HG03135 (cell line): ENCODE data around the gene ADAP1.
"Not testable (repeated sequence)": the region's sequence is repeated elsewhere in the genome, so short reads cannot be mapped to it uniquely, and the experiment has no call there.

Experiments
- ATAC-seq: cut with Tn5 transposase; IDR thresholded peaks from one replicate; pipeline ENCODE4 v1.9.1; 2021; ENCODE audit warnings: mild to moderate bottlenecking, moderate library complexity; ENCODE audit not compliant: unreplicated experiment

ADAP1 gene

DNA sequence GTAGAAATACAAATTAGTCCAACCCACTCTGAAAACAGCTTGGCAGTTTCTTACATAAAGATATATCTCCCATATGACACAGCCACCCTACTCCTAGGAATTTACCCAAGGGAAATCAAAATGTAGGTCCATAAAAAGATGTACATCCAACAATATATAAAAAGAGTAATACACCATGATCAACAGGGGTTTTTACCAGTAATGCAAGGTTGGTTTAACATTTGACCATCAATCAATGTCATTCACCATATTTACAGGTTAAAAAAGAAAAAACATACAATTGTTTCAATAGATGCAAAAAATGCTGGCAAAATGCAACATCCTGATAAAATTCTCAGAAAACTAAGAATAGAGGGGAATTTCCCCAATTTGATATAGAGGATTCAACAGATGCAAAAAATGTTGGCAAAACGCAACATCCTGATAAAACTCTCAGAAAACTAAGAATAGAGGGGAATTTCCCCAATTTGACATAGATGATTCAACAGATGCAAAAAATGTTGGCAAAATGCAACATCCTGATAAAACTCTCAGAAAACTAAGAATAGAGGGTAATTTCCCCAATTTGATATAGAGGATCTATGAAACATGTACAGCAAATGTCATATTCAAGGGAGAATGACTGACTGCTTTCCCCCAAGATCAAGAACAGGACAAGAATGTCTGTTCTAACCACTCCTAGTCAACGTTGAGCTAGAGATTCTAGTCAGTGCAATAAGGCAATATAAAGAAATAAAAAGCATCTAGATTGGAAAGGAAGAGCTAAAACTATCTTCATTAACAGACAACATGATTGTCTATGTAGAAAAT, 13.7 kb downstream of the ADAP1 start:
- ATAC-seq: no peak

GRCh38 chr7:939843-940242, 14.6 kb downstream of the ADAP1 start:
- no peak for ATAC-seq

DNA sequence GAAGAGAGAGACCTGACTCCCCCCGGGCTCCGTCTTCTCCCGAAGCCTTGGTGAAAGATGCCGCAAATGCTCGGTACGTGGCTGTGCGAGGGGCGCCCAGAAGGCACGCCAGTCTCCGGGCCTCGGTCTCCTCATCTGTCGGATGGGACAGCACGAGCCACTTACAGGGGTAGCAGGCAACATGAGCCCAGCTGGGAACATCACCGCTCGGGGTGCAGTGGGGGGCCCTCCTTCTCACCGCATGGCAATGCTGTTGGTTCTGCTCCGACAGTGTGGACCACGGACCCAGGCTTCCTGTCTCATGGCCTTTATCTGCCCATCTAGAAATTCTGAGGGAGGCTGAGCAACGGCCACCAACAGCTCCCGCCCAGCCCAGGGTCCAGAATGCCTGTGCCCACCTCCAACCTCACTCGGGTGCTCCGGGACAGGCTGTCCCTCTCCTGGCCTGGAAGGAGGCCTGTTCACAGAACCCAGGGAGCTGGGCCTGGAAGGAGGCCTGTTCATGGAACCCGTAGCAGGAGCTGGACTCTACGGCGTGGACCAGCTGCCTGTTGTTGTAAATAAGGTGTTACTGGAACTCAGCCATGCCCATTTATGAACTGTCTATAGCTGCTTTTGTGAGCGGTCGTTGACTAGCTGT, 15.8 kb downstream of the ADAP1 start:
- no peak for ATAC-seq

GRCh38 chr7:937856-938484, 16.5 kb downstream of the ADAP1 start:
- ATAC-seq: no peak

DNA sequence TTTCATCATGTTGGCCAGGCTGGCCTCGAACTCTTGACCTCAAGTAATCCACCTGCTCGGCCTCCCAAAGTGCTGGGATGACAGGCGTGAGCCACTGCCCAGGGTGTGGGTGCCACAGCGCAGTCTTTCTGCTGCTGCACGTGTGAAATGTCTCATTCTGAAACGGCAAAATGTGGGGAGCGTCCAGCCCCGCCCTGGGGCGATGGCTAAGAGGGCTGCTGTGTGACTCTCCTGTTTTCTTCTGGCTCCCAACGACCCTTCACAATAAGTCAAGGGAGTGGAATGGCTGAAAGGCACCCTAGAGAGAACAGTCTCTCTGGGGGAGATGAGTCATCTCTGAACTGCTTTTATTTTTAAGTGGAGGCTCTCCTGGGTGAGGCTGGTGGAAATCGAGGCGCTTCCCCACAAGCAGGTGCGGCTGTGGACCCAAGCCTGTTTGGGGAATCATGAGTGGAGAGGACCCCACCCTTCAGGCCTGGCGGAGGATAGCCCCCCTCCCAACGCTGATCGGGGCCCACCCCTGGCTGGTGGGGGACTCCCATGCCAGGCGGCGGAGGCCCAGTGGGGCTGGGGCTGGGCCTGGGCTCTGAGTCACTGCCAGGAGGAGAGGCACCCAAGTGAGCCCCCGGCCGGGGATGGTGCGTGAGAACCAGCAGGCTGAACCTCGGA, 18.0 kb downstream of the ADAP1 start:
- peak; percentile 68 for ATAC-seq

- no peak for ATAC-seq
These were observed 18.6 kb downstream of the ADAP1 start for GRCh38 chr7:935874-936385.

DNA sequence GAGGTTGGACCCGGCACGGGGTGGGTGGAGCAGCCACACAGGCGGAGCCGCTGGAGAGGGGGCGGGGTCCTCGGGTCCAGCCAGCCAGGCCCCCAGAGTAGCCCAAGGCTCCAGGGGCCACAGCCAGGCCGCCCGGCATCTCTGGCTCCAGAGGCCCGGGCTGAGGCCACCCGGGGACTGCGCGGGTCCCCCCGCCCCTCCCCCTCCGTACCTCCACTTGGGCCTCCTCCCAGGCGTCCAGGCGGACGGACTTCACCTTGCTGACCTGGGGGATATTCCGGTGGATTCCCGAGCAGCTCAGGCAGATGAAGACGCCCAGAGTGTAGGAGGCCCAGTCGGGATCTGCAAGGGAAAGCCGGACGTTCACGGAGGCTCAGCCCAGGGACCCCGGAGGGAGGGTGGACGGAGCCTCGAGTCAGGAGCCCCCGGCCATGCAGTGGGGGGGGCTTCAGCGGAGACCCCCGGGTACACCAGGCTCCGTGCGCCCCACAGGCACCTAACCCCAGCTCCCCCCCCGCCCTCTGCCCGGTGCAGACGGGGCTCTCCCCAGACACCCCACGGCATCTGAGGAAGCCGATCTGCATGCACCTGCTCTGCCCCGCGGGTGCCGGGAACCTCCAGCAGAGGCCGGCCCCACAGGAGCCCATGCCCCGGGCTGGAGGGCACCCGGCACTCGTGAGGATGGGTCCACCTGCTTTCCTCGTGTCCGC, 19.2 kb downstream of the ADAP1 start:
- no peak for ATAC-seq

DNA sequence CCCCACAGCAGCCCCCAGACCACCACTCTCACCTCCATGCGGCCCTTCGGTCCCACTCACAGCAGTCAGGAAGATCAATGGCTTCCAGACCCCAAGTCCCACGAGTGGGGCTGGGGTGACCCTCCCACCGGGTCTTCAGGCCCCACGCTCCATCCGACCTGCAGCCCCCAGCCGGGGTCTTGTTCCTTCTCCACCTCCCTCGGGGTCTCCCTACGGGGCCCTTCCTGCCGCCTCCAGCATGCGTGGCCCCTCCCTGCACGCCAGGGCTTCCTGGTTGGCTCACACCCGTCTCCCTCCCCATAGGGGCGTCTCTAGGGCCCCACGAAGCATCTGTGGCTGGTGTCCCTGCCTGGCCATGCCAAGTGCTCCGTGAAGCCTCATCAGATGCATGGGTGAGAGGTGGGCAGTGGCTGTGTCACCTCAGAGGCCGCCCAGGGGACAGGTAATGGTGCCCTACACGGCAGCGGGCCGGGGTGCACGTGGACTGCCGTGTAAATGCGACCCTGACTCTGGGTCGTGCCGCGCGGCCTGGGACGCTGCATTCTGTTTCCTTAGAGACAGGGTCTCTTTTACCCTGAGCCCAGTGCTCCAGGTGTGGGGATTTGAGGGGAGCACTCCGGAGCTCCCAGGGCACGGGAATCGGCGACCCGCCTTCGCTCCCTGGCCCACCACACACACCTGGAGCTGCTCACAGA, 19.9 kb downstream of the ADAP1 start:
- no peak for ATAC-seq

DNA sequence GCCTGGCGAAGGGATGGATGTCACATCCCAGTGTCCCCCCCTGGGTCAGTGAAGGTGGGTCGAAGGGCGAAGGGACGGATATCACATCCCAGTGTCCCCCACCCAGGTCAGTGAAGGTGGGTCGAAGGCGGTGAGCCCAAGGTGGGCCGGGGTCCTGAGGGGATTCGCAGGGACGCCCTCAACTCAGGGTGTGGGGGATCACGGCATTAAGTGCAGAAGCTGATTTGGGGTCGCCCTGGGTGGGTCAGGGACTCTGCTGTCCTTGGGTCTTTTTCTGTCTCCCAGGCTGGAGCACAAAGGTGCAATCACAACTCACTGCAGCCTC, 21.9 kb downstream of the ADAP1 start:
- no peak for ATAC-seq

DNA sequence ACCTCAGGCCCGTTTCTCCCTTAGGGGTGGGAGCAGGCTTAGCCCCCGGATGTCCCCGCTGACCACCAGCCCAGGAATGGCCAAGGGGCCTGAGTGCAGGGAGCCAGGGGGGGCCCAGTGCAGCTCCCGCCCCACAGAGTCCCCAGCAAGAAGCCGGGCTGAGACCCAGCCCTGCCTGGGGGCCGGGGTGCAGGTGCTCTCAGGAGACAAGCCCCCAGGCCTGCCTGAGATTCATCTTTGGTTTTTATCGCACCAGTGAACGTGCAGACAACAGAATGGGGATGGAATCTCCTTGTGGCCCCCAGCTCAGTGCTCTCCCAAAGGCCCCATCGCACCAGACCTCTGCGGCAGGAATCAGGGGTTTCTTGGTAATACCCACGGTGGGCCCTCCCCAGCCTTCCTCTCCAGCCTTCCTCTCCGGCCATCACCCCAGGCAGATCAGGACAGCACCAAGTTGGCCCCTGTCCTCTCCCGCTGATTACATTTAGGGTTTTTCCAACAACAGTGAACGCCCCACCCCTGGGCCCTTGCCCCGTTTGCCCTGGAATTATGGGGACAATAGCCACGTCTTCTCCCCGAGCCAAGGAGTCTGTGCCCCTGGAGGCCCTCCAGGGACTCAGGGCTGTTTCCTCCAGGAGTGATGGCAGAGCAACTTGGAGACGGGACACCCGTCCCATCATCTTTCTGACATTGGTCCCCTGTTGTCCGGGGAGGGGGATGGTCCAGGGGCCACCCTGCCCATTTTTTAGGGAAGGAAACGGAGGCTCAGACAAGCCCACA, 22.4 kb downstream of the ADAP1 start:
- no peak for ATAC-seq

DNA sequence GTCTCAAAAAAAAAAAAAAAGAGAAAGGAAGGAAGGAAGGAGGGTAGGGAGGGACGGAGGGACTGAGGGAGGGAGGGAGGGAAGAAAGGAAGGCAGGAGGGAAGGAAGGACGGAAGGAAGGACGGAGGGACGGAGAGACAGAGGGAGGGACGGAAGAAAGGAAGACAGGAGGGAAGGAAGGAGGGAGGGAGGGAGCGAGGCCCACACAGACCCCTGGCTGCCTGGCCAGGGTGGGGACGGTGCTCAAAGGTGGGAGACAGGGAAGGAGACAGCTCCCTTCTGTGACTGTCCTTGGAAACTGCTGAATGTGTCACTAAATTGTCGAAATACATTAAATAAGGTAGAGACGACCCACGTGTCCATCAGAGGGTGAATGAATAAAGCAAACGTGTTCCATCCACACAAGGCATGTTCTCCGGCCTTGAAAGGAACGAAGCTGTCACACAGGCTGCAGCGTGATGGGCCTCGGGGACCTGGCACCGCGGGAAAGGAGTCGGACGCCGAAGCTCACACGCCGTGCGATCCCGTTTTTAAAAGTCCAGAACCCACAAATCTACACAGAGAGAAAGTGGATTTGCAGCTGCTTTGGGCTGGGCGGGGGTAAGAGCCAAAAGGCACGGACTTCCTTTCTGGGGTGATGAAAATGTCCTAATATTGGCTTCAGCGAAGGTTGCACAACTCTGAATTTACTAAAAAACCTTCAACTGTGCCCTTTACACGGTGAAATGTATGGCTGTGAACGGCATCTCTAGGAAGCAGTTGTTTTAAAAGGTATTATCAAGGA, 23.3 kb downstream of the ADAP1 start:
- no peak for ATAC-seq

DNA sequence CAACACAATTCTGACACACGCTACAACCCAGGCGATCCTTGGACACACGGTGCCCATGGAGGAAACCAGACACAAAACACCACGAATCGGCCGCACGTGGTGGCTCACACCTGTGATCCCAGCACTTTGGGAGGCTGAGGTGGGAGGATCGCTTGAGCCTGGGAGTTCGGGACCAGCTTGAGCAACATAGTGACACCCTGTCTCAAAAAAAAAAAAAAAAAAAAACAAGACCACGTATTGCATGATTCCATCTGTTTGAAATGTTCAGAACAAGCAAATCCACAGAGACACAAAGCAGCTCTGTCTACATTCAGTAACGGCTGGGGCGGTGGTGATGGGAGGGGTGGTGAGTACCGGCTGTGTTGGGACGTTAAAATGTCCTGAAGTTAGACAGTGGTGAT, 25.2 kb downstream of the ADAP1 start:
- ATAC-seq: no peak

DNA sequence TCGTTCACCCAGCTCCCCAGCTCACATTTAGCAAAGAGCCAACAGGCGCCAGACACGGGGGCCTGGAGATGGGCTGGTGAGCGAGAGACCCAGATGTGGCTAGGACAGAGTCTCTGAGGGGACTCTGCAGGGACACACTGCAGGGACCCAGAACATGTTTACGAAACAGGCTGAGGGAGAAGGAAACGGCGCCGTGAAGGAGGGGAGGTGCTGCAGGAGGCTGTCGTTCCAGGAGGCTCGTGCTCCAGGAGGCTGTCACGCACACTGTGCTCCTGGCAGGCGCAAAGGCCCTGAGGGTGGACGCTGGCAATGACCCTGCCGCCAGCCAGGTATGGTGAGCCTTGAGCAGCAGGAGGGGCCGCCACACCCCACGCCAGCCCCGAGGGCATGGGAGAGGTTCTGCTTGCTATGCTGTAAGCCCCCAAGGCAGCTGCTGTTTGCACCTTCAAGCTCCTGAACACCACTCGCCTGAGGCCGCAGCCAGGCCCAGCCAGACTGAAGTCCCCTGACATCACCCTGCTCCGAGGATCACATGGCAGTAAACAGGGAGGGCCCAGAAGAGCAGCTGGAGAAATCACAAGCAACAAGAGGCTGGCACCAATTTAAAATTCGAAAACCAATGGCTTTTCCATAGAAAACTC, 27.3 kb downstream of the ADAP1 start:
- ATAC-seq: no peak

DNA sequence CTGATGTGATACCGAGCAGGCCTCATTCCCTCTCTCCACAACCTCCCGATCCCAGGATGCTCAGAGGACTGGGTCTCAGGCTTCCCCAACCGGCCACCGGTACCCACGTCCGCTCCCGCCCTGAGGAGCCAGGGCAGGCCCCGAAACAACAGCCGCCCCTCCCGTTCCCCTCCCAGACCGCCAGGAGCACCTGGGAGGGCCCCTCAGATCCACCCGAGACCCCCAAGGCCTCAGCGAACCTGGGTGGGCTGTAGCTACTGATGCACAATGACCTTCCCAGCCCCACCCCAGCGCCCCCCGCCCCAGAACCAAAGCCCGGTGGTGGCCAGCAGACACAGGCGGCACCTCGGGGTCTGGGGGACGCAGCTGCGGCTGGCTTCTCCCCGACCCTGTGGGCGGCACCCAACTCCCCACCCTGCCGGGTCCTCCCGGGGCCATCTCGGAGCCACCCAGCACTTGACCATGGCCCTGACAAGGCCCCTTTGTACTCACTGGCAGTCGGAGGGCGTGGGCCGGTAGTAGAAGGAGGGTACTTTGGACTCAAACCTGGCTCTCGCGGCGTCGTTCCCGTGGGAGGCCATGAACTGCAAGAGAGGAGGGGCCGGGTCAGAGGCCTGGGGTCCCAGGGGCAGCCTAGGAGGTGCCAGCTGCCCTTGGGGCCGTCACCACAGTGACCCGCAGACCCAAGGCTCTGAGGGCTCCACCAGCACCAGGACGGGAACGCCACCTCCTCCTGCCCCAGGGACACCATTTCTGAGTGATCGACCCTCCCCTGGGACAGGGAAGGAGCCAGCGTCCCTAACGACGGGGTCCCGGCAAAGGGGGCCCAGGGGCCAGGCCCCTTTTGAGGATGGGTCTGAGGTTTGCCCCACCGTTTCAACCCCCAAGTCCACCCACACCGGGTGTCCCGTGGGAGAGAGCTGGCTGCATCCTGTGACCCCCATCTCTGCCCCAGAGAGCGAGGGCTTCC, 28.1 kb downstream of the ADAP1 start:
- no peak for ATAC-seq

DNA sequence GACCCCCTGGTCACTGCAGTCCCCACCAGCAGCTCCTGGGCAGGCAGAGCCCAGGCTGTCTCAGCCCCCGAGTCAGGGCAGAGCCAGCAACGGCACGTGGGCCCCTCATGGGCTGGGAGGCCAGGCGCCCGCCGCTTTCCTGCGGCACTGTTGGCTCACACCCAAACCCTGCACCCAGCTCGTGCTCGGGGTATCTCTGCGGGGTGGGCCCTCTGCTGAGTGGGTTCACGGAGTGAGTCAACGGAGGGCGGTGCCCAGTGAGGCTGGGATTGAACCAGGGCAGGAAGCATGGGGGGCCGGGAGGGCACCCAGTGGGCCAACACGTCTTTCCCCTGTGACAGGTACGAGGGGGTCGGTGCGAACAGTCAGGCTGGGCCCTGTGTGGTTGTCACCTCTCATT, 28.9 kb downstream of the ADAP1 start:
- ATAC-seq: no peak

DNA sequence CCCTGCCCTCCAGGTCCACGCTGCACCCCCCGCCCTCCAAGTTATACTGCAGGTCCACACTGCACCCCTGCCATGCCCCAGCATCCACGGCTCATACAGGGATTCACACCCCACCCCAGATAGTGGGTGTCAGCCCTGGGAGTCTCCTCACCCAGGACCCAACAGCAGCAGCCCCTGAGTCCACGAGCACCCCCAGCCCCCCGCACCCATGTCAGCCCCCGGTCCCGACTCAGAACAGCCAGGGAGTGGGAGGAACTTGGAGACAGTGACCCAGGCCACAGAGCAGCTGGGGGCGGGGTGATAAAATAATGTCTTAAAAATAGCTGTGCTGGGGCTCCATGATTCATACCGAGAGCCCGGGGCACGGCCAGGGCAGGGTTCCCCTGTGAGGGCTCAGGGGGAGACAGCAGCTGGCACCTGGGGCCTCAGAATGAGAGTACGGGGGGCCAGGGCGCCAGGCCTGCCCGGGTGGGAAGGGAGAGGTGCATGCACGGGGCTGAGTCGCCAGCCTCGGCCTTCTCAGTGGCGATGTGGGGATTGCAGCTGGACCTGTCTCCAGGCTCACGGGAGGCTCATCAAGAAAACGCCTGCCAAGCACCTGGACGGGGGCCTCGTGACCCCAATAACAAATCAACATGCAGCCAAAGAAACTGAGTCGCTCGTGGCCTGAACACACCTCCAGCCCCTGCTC, 29.8 kb downstream of the ADAP1 start:
- ATAC-seq: no peak

DNA sequence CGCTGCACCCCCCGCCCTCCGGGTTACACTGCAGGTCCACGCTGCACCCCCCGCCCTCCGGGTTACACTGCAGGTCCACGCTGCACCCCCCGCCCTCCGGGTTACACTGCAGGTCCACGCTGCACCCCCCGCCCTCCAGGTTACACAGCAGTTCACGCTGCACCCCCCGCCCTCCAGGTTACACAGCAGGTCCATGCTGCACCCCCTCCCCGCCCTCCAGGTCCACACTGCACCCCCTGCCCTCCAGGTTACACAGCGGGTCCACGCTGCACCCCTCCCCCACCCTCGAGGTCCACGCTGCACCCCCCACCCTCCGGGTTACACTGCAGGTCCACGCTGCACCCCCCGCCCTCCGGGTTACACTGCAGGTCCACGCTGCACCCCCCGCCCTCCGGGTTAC, 30.4 kb downstream of the ADAP1 start:
- ATAC-seq: not testable (repeated sequence)
